B cell (primary cell): ENCODE measurements around the gene ABCC5. TPM values are rescaled to one million over a fixed set of nuclear protein-coding genes. Genes with fewer than 3 reads are reported as not detected.

Experiments
- ATAC-seq: fragments of 200-7000 bp; cut with Tn5 transposase; one replicate; pipeline ENCODE4 v1.10.0; 2021; ENCODE audit warnings: low read depth, mild to moderate bottlenecking, moderate number of reproducible peaks, moderate library complexity
- CTCF ChIA-PET: fragments of 350-600 bp; sonication (Branson Sonifier 250); formaldehyde crosslinking; loops from one replicate; lab custom pipeline; 2021; ENCODE audit warnings: antibody characterized with exemption, inconsistent platforms; lab: Charles Lee
- POLR2A ChIA-PET: fragments of 350-600 bp; sonication (Branson Sonifier 250); formaldehyde crosslinking; loops from one replicate; lab custom pipeline; 2021; ENCODE audit warnings: antibody characterized with exemption; lab: Charles Lee
- DNase-seq: peaks from one replicate; pipeline ENCODE4 v3.0.0; 2013
- H2AFZ ChIP-seq: 2 replicates; pipeline ENCODE4 v1.6.1; 2012; ENCODE audit warnings: mild to moderate bottlenecking, low read depth, low read length; ENCODE audit not compliant: insufficient read depth, poor library complexity, severe bottlenecking
- H3K27ac ChIP-seq, 2 donors: 1 replicate in 1 of 2; 2 replicates in 1 of 2; pipeline ENCODE4 v1.5.1; 2012 to 2013; ENCODE audit warnings: low read length in 2 of 2, mild to moderate bottlenecking in 2 of 2, moderate library complexity in 1 of 2
- H3K27me3 ChIP-seq, 4 experiments: fragments of 200-600 bp in 1 of 4; sonication (generic) in 1 of 4; replicated peaks in 1 of 4; 1 replicate in 2 of 4; 2 replicates in 2 of 4; pipeline versions ENCODE4 v1.6.1 to v1.7.0; 2013 to 2016; ENCODE audit warnings: low read length in 3 of 4, mild to moderate bottlenecking in 2 of 4, mixed read lengths in 1 of 4, moderate library complexity in 1 of 4; ENCODE audit not compliant: insufficient read depth in 4 of 4, control insufficient read depth in 3 of 4; ENCODE audit errors: control extremely low read depth in 1 of 4
- H3K36me3 ChIP-seq, 2 experiments: replicated peaks in 1 of 2; 1 replicate in 1 of 2; 2 replicates in 1 of 2; pipeline versions ENCODE4 v1.6.1 to v1.7.1; 2013; ENCODE audit warnings: low read length in 1 of 2; ENCODE audit not compliant: insufficient read depth in 2 of 2, control insufficient read depth in 1 of 2; ENCODE audit errors: control extremely low read depth in 1 of 2, extremely low read depth in 1 of 2
- H3K4me1 ChIP-seq, 2 donors: fragments of 200-600 bp in 1 of 2; sonication (generic) in 1 of 2; 1 replicate in 1 of 2; 2 replicates in 1 of 2; pipeline versions ENCODE4 v1.5.1 to v1.6.1; 2013 to 2017; ENCODE audit warnings: low read length in 2 of 2; ENCODE audit not compliant: control insufficient read depth in 2 of 2, insufficient read depth in 2 of 2
- H3K4me2 ChIP-seq: replicated peaks from 2 replicates; pipeline ENCODE3; 2012; ENCODE audit warnings: mild to moderate bottlenecking, low read depth, low read length; ENCODE audit not compliant: poor library complexity, severe bottlenecking
- H3K4me3 ChIP-seq, 5 experiments: fragments of 200-600 bp in 1 of 5; sonication (generic) in 1 of 5; 1 replicate in 3 of 5; 2 replicates in 2 of 5; pipeline versions ENCODE4 v1.5.1 to v1.7.0; 2011 to 2016; ENCODE audit warnings: low read length in 4 of 5, mild to moderate bottlenecking in 4 of 5, low read depth in 2 of 5, control low read depth in 1 of 5, moderate library complexity in 1 of 5; ENCODE audit not compliant: insufficient read depth in 1 of 5; ENCODE audit errors: control extremely low read depth in 1 of 5, extremely low read depth in 1 of 5
- H3K79me2 ChIP-seq: fragments of 200-600 bp; sonication (generic); one replicate; pipeline ENCODE4 v1.6.0; 2016; ENCODE audit warnings: low read length; ENCODE audit not compliant: control insufficient read depth, insufficient read depth
- H3K9ac ChIP-seq: fragments of 200-600 bp; sonication (generic); 2 replicates; pipeline ENCODE4 v1.6.1; 2017; ENCODE audit warnings: mild to moderate bottlenecking, low read length, moderate library complexity
- H3K9me3 ChIP-seq, 3 donors: one replicate each; pipeline versions ENCODE4 v1.6.1 to v1.7.1; 2013; ENCODE audit warnings: low read length in 2 of 3; ENCODE audit not compliant: control insufficient read depth in 2 of 3, insufficient read depth in 1 of 3; ENCODE audit errors: control extremely low read depth in 1 of 3
- H4K20me1 ChIP-seq: 2 replicates; pipeline ENCODE4 v1.6.0; 2012; ENCODE audit warnings: mild to moderate bottlenecking, low read length; ENCODE audit not compliant: insufficient read depth, control insufficient read depth, poor library complexity, severe bottlenecking
- H3K27ac Mint-ChIP-seq: one replicate; pipeline ENCODE4 v1.8.0; 2021; ENCODE audit warnings: mixed read lengths
- H3K27me3 Mint-ChIP-seq: one replicate; pipeline ENCODE4 v1.8.0; 2021; ENCODE audit warnings: mixed read lengths
- H3K4me1 Mint-ChIP-seq: one replicate; pipeline ENCODE4 v1.8.0; 2021; ENCODE audit warnings: mixed read lengths
- H3K4me3 Mint-ChIP-seq: one replicate; pipeline ENCODE4 v1.8.0; 2021; ENCODE audit warnings: mixed read lengths
- H3K9me3 Mint-ChIP-seq: one replicate; pipeline ENCODE4 v1.8.0; 2022; ENCODE audit warnings: mixed read lengths; ENCODE audit not compliant: insufficient read depth
- CTCF ChIP-seq: fragments of 200-600 bp; IDR thresholded peaks from one replicate; pipeline ENCODE4 v1.8.0; 2022; ENCODE audit warnings: antibody characterized with exemption, mild to moderate bottlenecking
- EZH2 ChIP-seq: IDR thresholded peaks from 2 replicates; pipeline ENCODE4 v1.6.1; 2012; ENCODE audit warnings: borderline replicate concordance, low read depth, mild to moderate bottlenecking, moderate library complexity, low read length; ENCODE audit not compliant: insufficient read depth, poor library complexity, severe bottlenecking
- WGBS: methylation state at CpG from one replicate; pipeline ENCODE4 v1.1.5; 2013; ENCODE audit warnings: missing lambda C conversion rate; ENCODE audit not compliant: insufficient coverage; 5-methylcytosine and 5-hydroxymethylcytosine counted together
- intact Hi-C: fragments of 100-400 bp; cut with micrococcal nuclease; formaldehyde crosslinking; loops from one replicate; pipeline ENCODE4 v1.10.0; 2022
- polyA plus RNA-seq: library from polyadenylated mRNA; depleted of rRNA; stranded (reverse); fragments of >200 nt; gene quantifications from 2 replicates; pipeline ENCODE4 v1.2.3, GENCODE V29; 2012
- total RNA-seq, 2 donors: library from RNA; stranded (reverse); fragments of 120-200 nt in 1 of 2; gene quantifications; 1 replicate in 1 of 2; 2 replicates in 1 of 2; pipeline versions ENCODE4 v1.2.3 to v1.2.4, GENCODE V29; 2013 to 2022

ABCC5 gene
- total and polyA plus RNA-seq, 2 donors (not counting 1 experiment from before 2014, with no cell fraction given), result 13.4 to 29.5 TPM

GRCh38 chr3:183918178-183918577 is 99.5 kb downstream of the ABCC5 start:
- Histone ChIP-seq H3K9me3 (no peaks in the 10 kb centered on the region), H2AFZ (no peak overlapping the region), H3K4me2 (no peak overlapping the region), H3K27ac (no peak overlapping the region), H3K36me3 (peaks cover 0 to 6% of the 10 kb centered on the region in 2 experiments), H3K79me2 (no peaks in the 10 kb centered on the region), H4K20me1 (no peaks in the 10 kb centered on the region), H3K4me1 (no peaks in the 10 kb centered on the region), H3K9ac (no peak overlapping the region), H3K27me3 (no peaks in the 10 kb centered on the region), H3K4me3 (no peak overlapping the region)
- TF ChIP-seq EZH2 (no peak), CTCF (no peak)
- H3K4me1 Mint-ChIP-seq, result no peaks in the 10 kb centered on the region
- DNase-seq (no peak), ATAC-seq (no peak)
- no peaks in the 10 kb centered on the region for H3K27me3 Mint-ChIP-seq
- no peak overlapping the region for H3K4me3 Mint-ChIP-seq
- intact Hi-C loops, result no loop called here
- H3K27ac Mint-ChIP-seq, result no peak overlapping the region
- no peaks in the 10 kb centered on the region for H3K9me3 Mint-ChIP-seq
- CTCF ChIA-PET, result no interaction called here
- 81% methylated on average over 2 of the region's 2 CpGs for WGBS
- POLR2A ChIA-PET, result interaction anchor here (0.5 kb wide), 1 partner anchor 140 kb away, joined by 6 read pairs; no protein-coding TSS in a partner anchor

- H3K9ac ChIP-seq, result no peak overlapping the region
- H4K20me1 ChIP-seq, result no peaks in the 10 kb centered on the region
- peaks cover 0 to 6% of the 10 kb centered on the region in 2 experiments for H3K36me3 ChIP-seq
- no peak overlapping the region for H3K4me3 ChIP-seq
- H3K27ac ChIP-seq, result no peak overlapping the region
- no peaks in the 10 kb centered on the region for H3K9me3 ChIP-seq
- Mint-ChIP-seq H3K4me1 (no peaks in the 10 kb centered on the region), H3K27me3 (no peaks in the 10 kb centered on the region), H3K4me3 (no peak overlapping the region), H3K27ac (no peak overlapping the region), H3K9me3 (no peaks in the 10 kb centered on the region)
- ChIA-PET POLR2A (interaction anchor here (0.5 kb wide), 1 partner anchor 140 kb away, joined by 6 read pairs; no protein-coding TSS in a partner anchor), CTCF (no interaction called here)
- no peaks in the 10 kb centered on the region for H3K4me1 ChIP-seq
- H3K4me2 ChIP-seq, result no peak overlapping the region
- no peaks in the 10 kb centered on the region for H3K79me2 ChIP-seq
- no peak for DNase-seq
- no peaks in the 10 kb centered on the region for H3K27me3 ChIP-seq
- TF ChIP-seq CTCF, result no peak
- no peak for TF ChIP-seq EZH2
- intact Hi-C loops, result no loop called here
- ATAC-seq, result no peak
- H2AFZ ChIP-seq, result no peak overlapping the region
- 89% methylated on average over 3 of the region's 4 CpGs for WGBS
Observed at GRCh38 chr3:183917776-183918175, 99.9 kb downstream of the ABCC5 start.
